SK-N-MC (cell line): ENCODE data around the gene PAN3.

ENCODE experiments used
- EZH2 ChIP-seq: fragments of 200-600 bp; sonication (generic); IDR thresholded peaks from one replicate; pipeline ENCODE4 v1.6.1; 2017; ENCODE audit warnings: antibody characterized with exemption
- FOXP2 ChIP-seq: optimal IDR thresholded peaks from 2 replicates; pipeline ENCODE3; 2011; ENCODE audit warnings: mild to moderate bottlenecking, moderate library complexity; ENCODE audit not compliant: insufficient read depth; ENCODE audit errors: extremely low read length, control extremely low read depth
- POLR2AphosphoS5 ChIP-seq: IDR thresholded peaks from 2 replicates; pipeline ENCODE4 v1.6.1; 2012; ENCODE audit warnings: mild to moderate bottlenecking, low read depth, low read length, borderline replicate concordance

DNA sequence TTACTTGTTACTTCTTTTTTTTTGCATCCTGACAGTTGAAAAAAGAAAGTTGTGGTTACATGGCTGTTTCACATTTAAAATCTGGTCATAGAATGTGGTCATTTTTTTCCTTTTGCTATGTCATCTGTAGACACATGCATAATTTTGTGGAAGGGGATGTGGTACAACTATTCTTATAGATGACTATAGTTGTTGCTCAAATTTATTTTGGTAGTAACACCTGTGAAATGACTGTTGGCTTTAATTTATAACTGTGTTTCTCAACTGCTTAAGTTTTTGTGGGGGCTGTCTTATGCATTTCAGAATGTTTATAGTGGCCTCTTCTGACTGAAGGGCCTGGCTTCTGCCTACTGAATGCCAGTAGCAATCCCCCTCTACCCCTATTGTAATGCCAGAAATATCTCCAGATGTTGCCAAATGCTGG lies 130.5 kb downstream of the PAN3 start:
- TF ChIP-seq EZH2, result no peak
- TF ChIP-seq POLR2AphosphoS5, result no peak
- TF ChIP-seq FOXP2, result no peak
